Limb (tissue), 2 donors: ENCODE measurements around the gene HHLA2.
"Not testable (repeated sequence)": the region's sequence is repeated elsewhere in the genome, so short reads cannot be mapped to it uniquely, and the experiment has no call there.

Experiments used
- DNase-seq, 2 donors: peaks; one replicate each; pipeline ENCODE4 v3.0.0-alpha.2; 2016; ENCODE audit errors: extremely low spot score in 2 of 2

HHLA2 gene

DNA sequence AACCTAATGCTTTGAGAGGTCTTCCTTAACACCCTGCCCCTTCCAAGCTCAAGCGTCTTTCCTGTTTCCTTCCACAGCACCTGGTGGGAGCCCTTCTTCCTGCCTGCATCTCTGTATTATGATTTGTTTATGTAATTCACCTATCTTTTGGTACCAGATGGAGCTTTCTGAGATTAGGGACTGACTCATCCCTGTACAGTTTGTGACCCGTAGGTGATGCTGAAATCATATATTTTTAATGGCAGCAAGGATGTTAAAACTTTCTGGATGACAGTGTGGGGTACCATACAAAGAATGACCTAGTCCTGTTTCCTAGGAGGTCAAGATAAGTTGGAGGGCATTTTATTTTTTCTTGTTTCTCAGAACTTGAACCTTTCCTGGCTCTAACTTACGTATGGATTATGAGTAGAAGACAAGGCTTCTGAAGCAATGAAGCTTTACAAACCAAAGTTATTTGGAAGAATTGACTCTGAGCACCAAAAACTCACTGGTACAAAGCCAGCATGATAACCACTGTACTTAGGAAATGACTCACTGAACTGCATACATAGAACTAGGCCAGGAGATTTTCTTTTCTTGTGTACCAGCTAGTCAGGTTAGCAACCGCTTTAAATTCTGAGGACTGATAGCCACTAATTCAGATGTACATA, 46.6 kb downstream of the HHLA2 start:
- no peak for DNase-seq

GRCh38 chr3:108343491-108343890, 47.1 kb downstream of the HHLA2 start:
- DNase-seq: no peak

DNA sequence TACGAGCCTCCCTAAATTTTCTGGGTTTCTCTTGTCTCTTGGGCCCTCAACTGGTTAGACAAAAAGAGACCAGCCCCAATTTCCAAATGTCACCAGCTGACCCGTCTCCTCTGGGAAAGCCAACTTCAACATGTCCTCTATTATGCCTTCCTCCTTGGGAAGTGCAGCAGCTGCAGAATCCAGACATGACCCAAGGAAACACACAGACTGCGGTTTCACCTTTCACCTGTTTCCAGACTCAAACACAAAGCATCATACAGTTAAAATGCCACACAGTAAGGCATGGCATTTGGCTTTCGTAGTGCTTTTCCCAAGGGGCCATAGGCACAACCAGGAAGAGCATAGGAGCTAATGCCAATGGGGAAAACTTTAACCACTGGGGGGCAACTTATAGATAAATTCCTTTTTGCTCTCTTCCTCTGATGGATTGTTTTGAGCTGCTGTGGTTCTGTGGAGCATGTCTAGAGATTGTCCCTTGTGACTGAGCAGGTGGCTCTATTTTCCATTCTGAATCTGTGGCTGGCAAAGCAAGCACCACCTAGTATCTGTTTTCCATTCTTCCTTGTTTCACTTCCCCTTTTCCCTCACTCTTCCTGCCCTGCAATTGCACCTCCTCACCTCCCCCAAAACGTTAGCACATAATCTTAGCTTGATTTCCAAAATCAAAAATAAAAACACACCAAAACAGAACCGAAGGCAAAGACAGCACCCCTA, 49.3 kb downstream of the HHLA2 start:
- no peak for DNase-seq

DNA sequence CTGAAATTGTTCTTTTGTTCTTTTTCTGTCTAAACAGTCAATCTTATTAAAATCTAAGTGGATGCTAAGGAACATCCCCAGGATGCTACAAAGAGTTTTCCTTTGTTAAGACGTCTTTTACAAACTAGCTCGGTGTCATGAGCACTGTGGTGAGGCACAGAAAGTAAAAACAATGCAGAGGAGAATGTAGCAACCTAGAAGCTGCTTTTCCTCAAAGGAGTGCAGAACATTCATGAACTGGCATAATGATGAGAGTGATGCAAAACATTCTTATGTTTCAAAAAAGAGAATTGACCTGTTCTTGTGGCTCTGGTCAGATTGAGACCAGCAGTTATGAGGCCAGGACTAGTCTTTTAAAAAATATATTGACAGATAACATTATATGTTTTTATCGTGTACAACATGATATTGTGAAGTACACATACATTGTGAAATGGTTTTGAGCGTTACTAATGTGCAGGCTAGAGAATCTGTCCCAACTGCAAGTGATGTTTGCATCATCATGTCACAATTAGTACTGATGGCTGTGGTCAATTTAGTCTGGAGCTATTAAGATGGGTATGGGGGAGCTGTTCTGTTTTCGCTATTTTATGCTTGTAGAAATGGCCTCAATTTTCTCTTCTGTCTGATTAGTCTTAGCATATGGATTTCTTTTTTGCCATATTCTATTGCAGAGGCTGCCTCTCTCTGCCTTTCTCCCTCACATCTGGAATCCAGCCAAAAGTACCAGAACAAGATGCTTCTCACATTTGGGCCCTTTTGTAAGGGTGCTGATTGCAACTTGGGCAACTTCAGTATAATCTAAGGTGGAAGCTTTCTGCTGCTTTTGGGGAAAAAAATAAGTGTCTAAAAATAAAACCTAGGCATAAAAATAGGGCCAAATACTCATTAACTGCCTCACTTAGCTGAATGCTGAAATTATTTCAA, 50.2 kb downstream of the HHLA2 start:
- no peak for DNase-seq

- no peak for DNase-seq
Measured at GRCh38 chr3:108352176-108352575, 55.8 kb downstream of the HHLA2 start.

GRCh38 chr3:108354562-108354961, 58.2 kb downstream of the HHLA2 start:
- DNase-seq: no peak

DNA sequence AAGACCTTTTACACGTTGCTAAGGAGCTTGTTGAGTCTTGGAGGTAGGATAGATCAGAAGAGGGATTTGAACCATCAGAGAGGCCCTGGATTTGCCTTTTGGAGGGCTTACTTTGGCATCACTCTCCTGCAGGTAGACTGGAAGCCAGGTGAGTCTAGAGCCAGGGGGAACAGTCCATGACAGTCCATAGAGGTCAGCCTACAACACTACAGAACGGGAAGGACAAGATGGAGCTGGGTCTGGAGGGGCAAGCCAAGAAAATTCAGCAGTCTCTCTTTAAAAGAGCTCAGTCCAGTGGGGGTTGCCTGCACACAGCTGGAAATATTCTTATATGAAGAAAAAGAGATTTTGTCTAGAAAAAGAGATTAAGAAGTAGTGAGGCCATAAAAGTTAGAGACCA, 60.7 kb downstream of the HHLA2 start:
- no peak for DNase-seq

DNA sequence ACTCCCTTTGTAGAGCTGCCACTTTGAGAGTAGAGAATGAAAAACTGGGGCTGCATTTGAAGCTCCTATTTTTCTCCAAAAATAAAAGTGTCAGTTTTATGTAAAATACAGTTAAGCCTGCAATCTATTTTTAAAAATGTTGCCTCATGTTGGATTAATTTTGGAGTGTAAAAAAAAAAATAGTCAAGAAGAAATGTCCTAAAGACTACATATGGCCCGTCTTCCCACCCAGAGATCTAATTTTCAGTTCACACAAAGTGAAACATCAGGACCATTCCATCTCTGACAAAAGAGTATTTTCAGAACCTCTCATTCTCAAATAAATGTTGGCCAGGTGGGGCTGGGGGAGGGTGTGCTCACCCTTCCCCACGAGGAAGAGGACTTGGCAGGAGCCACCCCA, 62.7 kb downstream of the HHLA2 start:
- no peak for DNase-seq

- DNase-seq: no peak
Measured at GRCh38 chr3:108376026-108376425, 79.7 kb downstream of the HHLA2 start.

DNA sequence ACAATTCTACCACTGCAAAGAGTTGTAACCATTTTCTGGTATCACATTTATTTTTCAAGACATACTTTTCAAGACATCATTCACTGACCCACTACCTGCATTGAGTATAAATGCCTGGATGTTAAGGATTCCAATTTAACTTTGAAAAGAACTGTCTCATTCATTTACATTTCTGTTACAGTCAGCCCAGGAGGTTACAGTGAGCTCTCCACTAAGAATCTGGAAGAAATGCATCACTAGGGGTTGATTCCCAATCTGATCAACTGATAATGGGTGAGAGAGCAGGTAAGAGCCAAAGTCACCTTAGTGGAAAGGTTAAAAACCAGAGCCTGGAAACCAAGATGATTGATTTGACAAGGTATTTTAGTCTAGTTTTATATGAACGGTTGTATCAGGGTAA, 81.0 kb downstream of the HHLA2 start:
- DNase-seq: no peak

GRCh38 chr3:108378153-108378951, 82.0 kb downstream of the HHLA2 start:
- DNase-seq: no peak

DNA sequence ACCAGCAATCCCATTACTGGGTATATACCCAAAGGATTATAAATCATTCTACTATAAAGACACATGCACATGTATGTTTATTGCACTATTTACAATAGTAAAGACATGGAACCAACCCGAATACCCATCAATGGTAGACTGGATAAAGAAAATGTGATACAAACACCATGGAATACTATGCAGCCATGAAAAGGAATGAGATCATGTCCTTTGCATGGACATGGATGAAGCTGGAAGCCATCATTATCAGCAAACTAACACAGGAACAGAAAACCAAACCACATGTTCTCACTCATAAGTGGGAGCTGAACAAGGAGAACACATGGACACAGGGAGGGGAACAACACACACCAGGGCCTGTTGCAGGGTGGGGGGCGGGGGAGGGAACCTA, 82.6 kb downstream of the HHLA2 start:
- DNase-seq: not testable (repeated sequence)

- DNase-seq: no peak
Measured at GRCh38 chr3:108380128-108380795, 83.9 kb downstream of the HHLA2 start.

GRCh38 chr3:108381529-108382140, 85.3 kb downstream of the HHLA2 start:
- DNase-seq: no peak

DNA sequence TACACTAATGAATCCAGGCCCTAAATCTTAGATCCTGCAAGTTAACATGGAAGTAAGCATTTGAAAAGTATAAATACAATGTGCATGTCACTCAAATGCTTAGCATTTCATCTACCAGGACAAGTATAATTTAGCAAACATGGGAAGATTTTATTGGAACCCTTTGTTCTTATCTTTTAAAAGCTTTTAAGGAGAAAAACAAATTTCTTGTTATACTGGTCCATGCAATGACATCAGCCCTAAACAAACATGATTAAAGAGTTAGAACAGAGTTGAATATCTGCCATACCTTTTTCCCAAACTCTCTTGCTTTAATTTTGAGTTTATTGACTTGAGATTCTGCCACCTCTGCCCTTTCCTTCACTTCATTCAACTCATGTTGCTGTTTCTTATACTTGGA, 87.0 kb downstream of the HHLA2 start:
- DNase-seq: no peak

DNA sequence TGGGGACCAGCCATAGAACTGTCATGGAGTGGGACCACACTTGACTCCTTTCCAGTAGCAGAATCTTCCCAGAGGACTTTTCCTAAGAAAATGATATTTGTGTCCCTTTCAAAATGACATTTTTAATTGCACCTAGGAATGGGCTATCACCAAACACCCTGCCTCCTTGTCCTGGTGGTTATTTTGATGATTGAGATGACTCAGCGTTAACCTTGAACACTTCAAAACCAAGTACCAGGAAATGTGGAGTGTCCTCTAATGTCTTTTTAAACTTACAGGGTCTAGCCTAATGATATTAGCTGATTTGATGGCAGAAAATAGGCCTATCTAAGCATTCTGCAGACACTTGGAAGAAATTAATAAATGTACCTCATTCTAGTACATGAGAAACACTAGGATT, 90.7 kb downstream of the HHLA2 start:
- DNase-seq: no peak

- no peak for DNase-seq
Measured at GRCh38 chr3:108388136-108389132, 92.1 kb downstream of the HHLA2 start.

- no peak for DNase-seq
Measured at GRCh38 chr3:108389372-108389771, 93.0 kb downstream of the HHLA2 start.

- DNase-seq: no peak
Measured at GRCh38 chr3:108391917-108392593, 95.7 kb downstream of the HHLA2 start.
